HepG2 (cell line): ENCODE results near the gene ASPM. TPM values are rescaled to one million over a fixed set of nuclear protein-coding genes. Genes with fewer than 3 reads are reported as not detected.
A peak's percentile ranks its signal among the peaks of the same experiment; 100 is the strongest.

ENCODE experiments used
- CENPT ChIP-seq: sonication (generic); formaldehyde crosslinking; IDR thresholded peaks from 2 replicates; pipeline ENCODE4 v1.8.0; 2022; ENCODE audit warnings: low read depth, mild to moderate bottlenecking, moderate library complexity, missing genetic modification reagents
- FOSL2 ChIP-seq: sonication (generic); formaldehyde crosslinking; IDR thresholded peaks from 2 replicates; pipeline ENCODE4 v1.4.0; 2020; ENCODE audit warnings: missing genetic modification reagents
- FOXK1 ChIP-seq: sonication (generic); formaldehyde crosslinking; IDR thresholded peaks from 2 replicates; pipeline ENCODE4 v1.4.0; 2020; ENCODE audit warnings: low read depth, missing genetic modification reagents, borderline replicate concordance
- GRHL1 ChIP-seq: sonication (generic); formaldehyde crosslinking; conservative IDR thresholded peaks from 2 replicates; pipeline ENCODE4 v1.8.0; 2022; ENCODE audit warnings: missing genetic modification reagents
- KIAA2018 ChIP-seq: sonication (generic); formaldehyde crosslinking; IDR thresholded peaks from 2 replicates; pipeline ENCODE4 v1.5.0; 2020; ENCODE audit warnings: mild to moderate bottlenecking, missing genetic modification reagents, borderline replicate concordance
- LCORL ChIP-seq, 2 experiments: fragments of 450-650 bp in 1 of 2; sonication (generic) in 1 of 2; formaldehyde crosslinking in 1 of 2; IDR thresholded peaks; 2 replicates each; pipeline versions ENCODE4 v1.5.0 to v1.6.1; 2017 to 2020; ENCODE audit warnings: antibody characterized with exemption in 1 of 2, missing genetic modification reagents in 1 of 2
- SMAD1 ChIP-seq: sonication (generic); formaldehyde crosslinking; IDR thresholded peaks from 2 replicates; pipeline ENCODE4 v1.4.0; 2020; ENCODE audit warnings: missing genetic modification reagents, low read depth, mild to moderate bottlenecking, borderline replicate concordance
- U2AF2 ChIP-seq: fragments of 200-400 bp; formaldehyde crosslinking; IDR thresholded peaks from 2 replicates; pipeline ENCODE4 v1.6.1; 2017; ENCODE audit warnings: low read depth, mild to moderate bottlenecking, low read length
- YY1 ChIP-seq: IDR thresholded peaks from 2 replicates; pipeline ENCODE4 v1.6.1; 2011; ENCODE audit warnings: low read length, low read depth, moderate library complexity, mild to moderate bottlenecking; ENCODE audit not compliant: insufficient read depth, insufficient replicate concordance
- ZNF225 ChIP-seq: sonication (generic); formaldehyde crosslinking; IDR thresholded peaks from 2 replicates; pipeline ENCODE4 v1.4.0; 2020; ENCODE audit warnings: mild to moderate bottlenecking, missing genetic modification reagents
- ZNF557 ChIP-seq: sonication (generic); formaldehyde crosslinking; IDR thresholded peaks from 2 replicates; pipeline ENCODE4 v1.4.0; 2020; ENCODE audit warnings: missing genetic modification reagents
- ZNF790 ChIP-seq: sonication (generic); formaldehyde crosslinking; IDR thresholded peaks from 2 replicates; pipeline ENCODE4 v1.8.0; 2022; ENCODE audit warnings: missing genetic modification reagents, mild to moderate bottlenecking, borderline replicate concordance
- ZSCAN20 ChIP-seq: sonication (generic); formaldehyde crosslinking; IDR thresholded peaks from 2 replicates; pipeline ENCODE4 v1.4.0; 2020; ENCODE audit warnings: missing genetic modification reagents, mild to moderate bottlenecking, borderline replicate concordance
- polyA plus RNA-seq, 8 experiments: library from polyadenylated mRNA; depleted of rRNA in 3 of 8; stranded (reverse) in 7 of 8; unstranded in 1 of 8; fragments of >200 nt; fragmentation: Illumina TruSeq in 4 of 8; extraction: Trizol in 4 of 8; gene quantifications; 2 replicates each; pipeline versions ENCODE4 v1.2.1 to v1.2.3, GENCODE V29; 2011 to 2016; ENCODE audit warnings: low read depth in 4 of 8, missing spikeins in 1 of 8, mixed read lengths in 1 of 8; ENCODE audit not compliant: insufficient read depth in 1 of 8
- total RNA-seq, 5 experiments: library from RNA; depleted of rRNA; stranded (reverse); fragments of >200 nt; fragmentation: Illumina TruSeq; extraction: Trizol; gene quantifications; 2 replicates each; pipeline ENCODE4 v1.2.3, GENCODE V29; 2016; ENCODE audit warnings: low read depth in 1 of 5
- TF ChIP-seq, protein P1 (sequence below), 2 experiments: IDR thresholded peaks; 2 replicates each; pipeline ENCODE4 v1.6.1; 2011 to 2012; ENCODE audit warnings: low read length in 2 of 2, borderline replicate concordance in 1 of 2, low read depth in 1 of 2, mild to moderate bottlenecking in 1 of 2, moderate library complexity in 1 of 2

ASPM gene
- total and polyA plus RNA-seq, 2 of the 13 experiments (the other 11 are each of a cell fraction or from before 2014, with no cell fraction given) = 7.7 to 29.1 TPM

GRCh38 chr1:197067457-197067818 is 79.0 kb downstream of the ASPM start (continued):
- TF ChIP-seq KIAA2018 (CRISPR knock-in tag) (no peak), YY1 (no peak), ZNF557 (CRISPR knock-in tag) (no peak), GRHL1 (no peak), U2AF2 (no peak), FOXK1 (CRISPR knock-in tag) (0 out of 2 replicates have a peak, but pooled peaks have one; percentile 28), CENPT (no peak), LCORL (IDR thresholded peaks at IDR 0.05) (no peak), LCORL (CRISPR knock-in tag; IDR thresholded peaks at IDR 0.05) (no peak), ZNF225 (CRISPR knock-in tag) (no peak), FOSL2 (no peak), ZSCAN20 (no peak), SMAD1 (no peak), ZNF790 (no peak)
- TF ChIP-seq, protein P1, sequence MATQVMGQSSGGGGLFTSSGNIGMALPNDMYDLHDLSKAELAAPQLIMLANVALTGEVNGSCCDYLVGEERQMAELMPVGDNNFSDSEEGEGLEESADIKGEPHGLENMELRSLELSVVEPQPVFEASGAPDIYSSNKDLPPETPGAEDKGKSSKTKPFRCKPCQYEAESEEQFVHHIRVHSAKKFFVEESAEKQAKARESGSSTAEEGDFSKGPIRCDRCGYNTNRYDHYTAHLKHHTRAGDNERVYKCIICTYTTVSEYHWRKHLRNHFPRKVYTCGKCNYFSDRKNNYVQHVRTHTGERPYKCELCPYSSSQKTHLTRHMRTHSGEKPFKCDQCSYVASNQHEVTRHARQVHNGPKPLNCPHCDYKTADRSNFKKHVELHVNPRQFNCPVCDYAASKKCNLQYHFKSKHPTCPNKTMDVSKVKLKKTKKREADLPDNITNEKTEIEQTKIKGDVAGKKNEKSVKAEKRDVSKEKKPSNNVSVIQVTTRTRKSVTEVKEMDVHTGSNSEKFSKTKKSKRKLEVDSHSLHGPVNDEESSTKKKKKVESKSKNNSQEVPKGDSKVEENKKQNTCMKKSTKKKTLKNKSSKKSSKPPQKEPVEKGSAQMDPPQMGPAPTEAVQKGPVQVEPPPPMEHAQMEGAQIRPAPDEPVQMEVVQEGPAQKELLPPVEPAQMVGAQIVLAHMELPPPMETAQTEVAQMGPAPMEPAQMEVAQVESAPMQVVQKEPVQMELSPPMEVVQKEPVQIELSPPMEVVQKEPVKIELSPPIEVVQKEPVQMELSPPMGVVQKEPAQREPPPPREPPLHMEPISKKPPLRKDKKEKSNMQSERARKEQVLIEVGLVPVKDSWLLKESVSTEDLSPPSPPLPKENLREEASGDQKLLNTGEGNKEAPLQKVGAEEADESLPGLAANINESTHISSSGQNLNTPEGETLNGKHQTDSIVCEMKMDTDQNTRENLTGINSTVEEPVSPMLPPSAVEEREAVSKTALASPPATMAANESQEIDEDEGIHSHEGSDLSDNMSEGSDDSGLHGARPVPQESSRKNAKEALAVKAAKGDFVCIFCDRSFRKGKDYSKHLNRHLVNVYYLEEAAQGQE (IDR thresholded peaks at IDR 0.05; ENCODE audit: borderline replicate concordance in 1 of 2, low read depth in 1 of 2, low read length in 2 of 2) = no peak
